NCI-H82 (cell line): ENCODE data around the gene TMEM131.

ENCODE experiments used
- DNase-seq: peaks from one replicate; lab custom pipeline; 2025; lab: John Stamatoyannopoulos, UW

TMEM131 gene

GRCh38 chr2:97805776-97806175 lies 190.0 kb downstream of the TMEM131 start:
- DNase-seq: no peak

DNA sequence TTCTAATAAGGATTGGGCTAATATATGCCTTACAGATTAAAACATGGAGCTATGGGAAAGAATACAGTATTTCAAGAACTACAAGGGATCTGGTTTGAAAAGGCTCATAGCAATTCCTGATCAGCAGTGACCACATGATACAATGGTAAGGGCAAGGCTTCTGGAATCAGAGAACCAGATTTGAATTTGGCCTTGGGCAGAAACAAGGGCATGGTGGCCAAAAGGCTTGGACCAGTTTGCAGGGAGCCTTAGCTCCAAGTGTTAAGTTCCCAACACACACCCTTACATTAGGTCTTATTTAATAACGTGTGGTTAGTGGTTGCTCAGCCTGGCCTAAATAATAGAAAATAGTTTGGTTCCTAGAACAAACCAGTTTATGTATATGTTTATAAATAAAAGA lies 194.7 kb downstream of the TMEM131 start:
- no peak for DNase-seq

DNA sequence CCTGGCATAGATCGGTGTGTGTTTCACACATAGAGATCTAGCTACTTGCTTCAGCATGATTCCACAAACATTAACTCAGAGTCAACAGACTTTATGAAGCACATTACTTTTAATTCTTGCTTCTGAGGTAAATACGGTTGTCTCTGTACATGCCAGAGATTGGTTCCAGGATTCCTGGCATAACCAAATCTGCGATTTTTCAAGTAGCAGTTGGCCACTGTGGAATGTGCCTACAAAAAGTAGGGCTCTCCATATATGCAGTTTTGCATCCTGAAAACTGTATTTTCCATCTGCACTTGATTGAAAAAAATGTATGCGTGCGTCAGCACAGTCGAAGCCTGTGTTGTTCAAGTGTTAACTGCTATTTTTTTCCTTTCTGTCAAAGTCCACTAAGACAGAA lies 197.3 kb downstream of the TMEM131 start:
- DNase-seq: no peak

- no peak for DNase-seq
These were observed 198.4 kb downstream of the TMEM131 start for GRCh38 chr2:97797355-97797754.

GRCh38 chr2:97796465-97797126 lies 199.2 kb downstream of the TMEM131 start:
- DNase-seq: no peak

- DNase-seq: no peak
These were observed 203.3 kb downstream of the TMEM131 start for GRCh38 chr2:97792416-97792815.

DNA sequence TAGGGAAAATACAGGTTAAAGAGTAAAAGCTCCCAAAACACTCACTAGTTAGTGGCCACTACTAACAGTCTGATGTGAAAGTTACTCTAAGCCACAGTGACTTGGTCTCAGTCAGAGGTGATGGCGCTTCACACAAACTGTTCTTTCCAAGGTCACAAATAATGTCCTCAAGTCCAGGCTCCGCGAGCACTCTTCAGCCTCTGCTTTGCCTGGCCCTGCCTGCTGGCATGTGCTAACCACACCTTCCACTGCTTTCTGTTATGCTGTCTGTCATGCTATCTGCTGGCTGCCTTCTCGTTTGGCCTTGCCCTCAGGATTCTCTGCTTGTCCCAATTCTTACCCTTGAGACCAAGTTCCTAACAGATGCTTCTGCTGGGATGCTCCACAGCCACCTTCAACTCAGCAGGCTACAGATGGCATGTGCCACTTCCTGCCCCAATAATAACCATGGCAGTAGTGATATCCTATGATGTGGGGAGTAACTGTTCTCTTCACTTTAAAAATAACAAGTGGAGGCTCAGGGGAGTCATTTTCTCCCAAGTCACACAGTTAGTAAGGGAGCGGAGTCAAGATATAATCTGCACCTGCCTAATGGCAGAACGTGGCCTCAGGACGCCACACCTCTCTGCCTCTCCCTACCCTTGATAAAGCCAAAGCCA lies 206.6 kb downstream of the TMEM131 start:
- no peak for DNase-seq

DNA sequence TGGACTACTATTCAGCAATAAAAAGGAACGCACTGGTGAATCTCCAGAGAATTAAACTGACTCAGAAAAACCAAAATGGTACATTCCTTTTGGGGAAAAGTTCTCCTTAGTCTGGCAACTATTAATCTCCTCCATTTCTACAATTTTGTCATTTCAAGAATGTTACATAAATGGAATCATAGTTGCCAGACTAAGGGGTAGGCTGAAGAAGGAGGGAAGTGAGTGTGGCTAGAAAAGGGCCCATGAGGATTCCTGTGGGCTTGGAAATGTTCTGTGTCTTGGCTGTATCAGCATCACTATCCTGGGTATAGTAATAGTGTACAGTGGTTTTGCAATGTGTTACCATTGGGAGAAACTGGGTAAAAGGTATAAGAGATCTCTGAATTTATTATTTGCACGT lies 209.9 kb downstream of the TMEM131 start:
- no peak for DNase-seq

DNA sequence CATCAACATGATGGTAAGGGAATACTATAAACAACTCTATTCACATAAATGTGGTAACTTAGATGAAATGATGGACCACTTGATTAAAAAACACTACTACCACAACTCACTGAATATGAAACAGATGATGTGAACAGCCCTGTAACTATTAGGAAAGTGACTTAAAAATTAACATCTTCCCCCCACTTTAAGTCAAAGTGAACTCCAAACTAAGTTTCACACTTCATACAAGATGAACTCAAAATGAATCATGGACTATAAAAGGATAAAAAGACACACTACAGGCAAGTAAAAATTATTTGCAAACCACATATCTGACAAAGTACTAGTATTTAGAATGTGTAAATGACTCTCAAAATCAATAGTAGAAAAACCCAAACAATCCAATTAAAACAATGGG lies 210.8 kb downstream of the TMEM131 start:
- DNase-seq: no peak

DNA sequence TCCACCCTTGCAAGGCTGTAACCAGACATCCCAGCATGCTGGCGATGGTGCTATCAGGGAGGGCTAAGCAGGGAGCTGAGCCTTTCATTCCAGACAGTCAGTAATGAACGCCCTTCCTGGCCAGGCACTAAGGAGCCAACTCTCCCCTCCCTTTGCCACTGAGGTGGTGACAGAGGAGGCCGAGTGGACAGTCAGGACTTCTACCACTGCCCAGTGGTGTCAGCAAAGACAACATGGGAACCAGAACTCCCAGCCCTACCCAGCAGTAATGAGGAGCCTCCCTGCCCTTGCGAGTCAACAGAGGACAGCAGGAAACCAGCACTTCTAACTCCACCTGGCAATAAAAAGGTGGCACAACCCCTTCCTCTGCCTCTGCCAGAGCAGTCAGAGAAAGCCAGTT lies 213.8 kb downstream of the TMEM131 start:
- DNase-seq: no peak

GRCh38 chr2:97779141-97779540 lies 216.6 kb downstream of the TMEM131 start:
- no peak for DNase-seq

DNA sequence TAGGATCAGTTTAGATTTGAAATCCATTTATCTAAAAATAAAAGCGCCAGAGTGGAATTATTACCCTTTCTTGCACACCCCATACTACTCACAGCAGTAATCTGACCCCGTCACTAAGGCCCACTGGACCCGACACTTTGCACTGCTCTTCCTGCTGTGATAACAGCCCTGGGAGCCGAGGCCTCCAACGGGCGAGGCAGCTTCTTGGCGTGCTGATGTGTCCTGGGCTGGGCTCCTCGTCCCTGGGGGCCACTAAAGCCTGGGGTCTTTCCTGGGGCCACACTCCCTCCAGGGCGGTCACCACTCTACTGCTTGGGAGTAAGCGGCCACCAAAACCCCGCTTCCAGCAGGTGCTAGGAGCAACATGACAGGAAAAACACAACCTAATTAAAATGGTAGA lies 220.7 kb downstream of the TMEM131 start:
- no peak for DNase-seq

DNA sequence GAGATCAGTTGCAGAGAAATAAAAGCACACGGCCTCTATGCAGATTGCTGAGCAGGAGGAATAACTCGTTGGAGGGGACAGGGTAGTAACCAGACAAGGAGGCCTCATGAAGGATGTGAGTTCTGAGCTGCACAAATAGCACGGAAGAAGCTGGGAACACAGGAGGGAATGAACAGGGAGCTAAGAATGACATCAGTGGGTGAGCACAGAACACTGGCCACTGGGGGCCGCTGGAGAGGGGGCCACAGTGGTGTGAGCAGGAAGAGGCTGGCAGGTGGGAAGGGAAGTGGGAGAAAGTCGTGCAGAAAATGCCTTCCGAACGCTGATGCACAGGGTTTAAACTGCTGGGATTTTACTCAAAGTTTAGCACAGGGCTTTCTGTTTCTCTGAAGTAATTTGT lies 221.3 kb downstream of the TMEM131 start:
- peak; percentile 15 for DNase-seq

DNA sequence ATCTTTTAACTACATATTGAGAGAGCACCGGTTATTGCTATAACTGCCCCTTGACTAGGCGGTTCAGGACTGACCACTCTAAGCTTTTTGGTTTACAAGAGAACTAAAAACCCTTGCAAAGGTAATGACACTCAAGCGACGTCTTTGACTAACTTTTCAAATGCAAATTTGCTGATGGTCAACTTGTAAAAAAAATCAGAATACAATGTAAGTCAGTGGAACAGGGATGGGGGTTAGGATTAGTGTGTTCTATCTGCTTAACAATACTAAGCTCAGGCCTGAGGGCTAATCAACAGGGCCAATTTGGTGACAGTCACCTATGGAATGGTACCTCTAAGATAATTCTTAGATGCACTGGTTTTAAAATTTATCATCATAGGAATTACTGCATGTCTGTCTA lies 225.3 kb downstream of the TMEM131 start:
- no peak for DNase-seq

- no peak for DNase-seq
These were observed 226.0 kb downstream of the TMEM131 start for GRCh38 chr2:97769711-97770110.

DNA sequence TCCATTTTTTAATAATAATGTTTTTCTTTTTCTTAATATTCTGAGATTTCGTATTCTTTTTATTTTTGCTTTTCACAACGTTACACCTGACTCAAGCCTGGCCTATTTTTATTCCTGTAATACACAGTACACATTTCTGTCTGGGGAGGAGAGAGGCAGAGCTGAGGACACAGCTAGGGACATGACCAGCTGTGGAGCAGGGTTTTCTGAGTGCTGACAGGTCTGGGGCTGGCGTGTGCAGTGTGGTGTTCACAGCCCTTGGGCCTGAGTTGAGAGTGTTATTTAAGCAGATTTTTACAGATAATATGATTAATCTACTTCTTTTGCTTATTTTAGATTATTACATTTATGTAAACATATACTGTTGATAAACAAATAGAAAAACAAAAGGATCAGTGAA lies 226.4 kb downstream of the TMEM131 start:
- DNase-seq: no peak

GRCh38 chr2:97766567-97766966 lies 229.2 kb downstream of the TMEM131 start:
- no peak for DNase-seq

DNA sequence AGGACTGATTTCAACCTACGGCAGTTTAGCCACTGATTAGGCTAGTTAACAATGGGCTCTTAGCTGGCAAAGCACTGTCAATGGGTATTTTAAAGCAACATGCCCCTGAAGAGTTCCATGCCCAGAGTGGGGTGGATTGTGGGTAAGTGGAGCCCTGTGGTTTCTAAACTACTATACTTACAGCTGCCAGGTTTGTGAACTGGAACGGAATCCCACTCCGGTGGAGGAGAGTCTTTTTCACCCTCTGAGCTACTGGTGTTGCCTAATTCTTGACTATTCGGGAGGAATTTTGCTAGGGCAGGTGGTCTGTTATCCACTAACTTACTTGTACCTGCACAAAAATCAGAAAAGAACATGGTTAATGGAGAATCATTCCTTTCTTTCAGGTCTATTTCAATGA lies 229.8 kb downstream of the TMEM131 start:
- DNase-seq: no peak

- no peak for DNase-seq
These were observed 231.0 kb downstream of the TMEM131 start for GRCh38 chr2:97764559-97765263.

- DNase-seq: no peak
These were observed 232.4 kb downstream of the TMEM131 start for GRCh38 chr2:97763176-97763845.

DNA sequence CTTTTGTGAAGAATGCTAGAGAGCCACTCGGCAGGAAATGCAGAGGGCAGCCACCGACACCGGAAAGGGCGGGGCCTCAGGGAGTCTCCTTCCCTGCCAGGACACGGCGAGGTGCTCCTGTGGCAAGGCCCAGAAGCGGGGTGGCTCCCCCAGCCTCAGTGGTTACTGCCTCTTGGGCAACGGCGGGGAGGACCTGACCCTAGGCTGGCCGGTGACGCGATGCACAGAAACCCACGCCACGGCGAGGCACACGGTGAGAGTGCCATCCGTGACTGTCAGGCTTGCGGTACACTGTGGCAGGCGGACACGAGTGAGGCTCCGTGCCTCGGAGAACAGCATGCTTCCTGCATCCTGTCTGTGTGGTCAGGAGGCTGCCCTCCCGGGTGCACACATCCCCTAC lies 234.6 kb downstream of the TMEM131 start:
- DNase-seq: no peak

- no peak for DNase-seq
These were observed 235.2 kb downstream of the TMEM131 start for GRCh38 chr2:97760480-97761049.
